BLaER1 (cell line): ENCODE measurements around the gene CYFIP1.

Experiments used
- H3K27ac ChIP-seq: shearing (Covaris generic); formaldehyde crosslinking; 2 replicates; pipeline ENCODE4 v1.8.1; 2022
- H3K27me3 ChIP-seq: shearing (Covaris generic); formaldehyde crosslinking; 2 replicates; pipeline ENCODE4 v1.8.1; 2022
- H3K36me3 ChIP-seq: shearing (Covaris generic); formaldehyde crosslinking; 2 replicates; pipeline ENCODE4 v1.8.1; 2022
- H3K4me1 ChIP-seq: shearing (Covaris generic); formaldehyde crosslinking; 2 replicates; pipeline ENCODE4 v1.8.1; 2022
- H3K4me2 ChIP-seq: shearing (Covaris generic); formaldehyde crosslinking; 2 replicates; pipeline ENCODE4 v1.8.1; 2022
- H3K4me3 ChIP-seq: shearing (Covaris generic); formaldehyde crosslinking; 2 replicates; pipeline ENCODE4 v1.8.1; 2022
- H3K9ac ChIP-seq: shearing (Covaris generic); formaldehyde crosslinking; 2 replicates; pipeline ENCODE4 v1.8.1; 2022
- H3K9me3 ChIP-seq: shearing (Covaris generic); formaldehyde crosslinking; 2 replicates; pipeline ENCODE4 v1.8.1; 2022
- H4K20me1 ChIP-seq: shearing (Covaris generic); formaldehyde crosslinking; 2 replicates; pipeline ENCODE4 v1.8.1; 2022
- Cebpa-rat ChIP-seq: shearing (Covaris generic); IDR thresholded peaks from 2 replicates; pipeline ENCODE4 v1.8.1; 2022

The CYFIP1 gene

GRCh38 chr15:22895465-22896190 is 84.5 kb downstream of the CYFIP1 start:
- peaks cover 94% of the 10 kb centered on the region for H3K36me3 ChIP-seq
- peaks cover 14% of the 10 kb centered on the region for H3K4me1 ChIP-seq
- no peak overlapping the region for H3K4me3 ChIP-seq
- no peak overlapping the region for H3K9ac ChIP-seq
- H3K4me2 ChIP-seq: no peak overlapping the region
- TF ChIP-seq Cebpa-rat: no peak
- H4K20me1 ChIP-seq: 0 out of 2 replicates have a peak, but pooled peaks cover 6% of the 10 kb centered on the region
- H3K27me3 ChIP-seq: no peaks in the 10 kb centered on the region
- no peak overlapping the region for H3K27ac ChIP-seq
- no peaks in the 10 kb centered on the region for H3K9me3 ChIP-seq

GRCh38 chr15:22893881-22894280 is 86.3 kb downstream of the CYFIP1 start:
- Histone ChIP-seq H3K36me3 (peaks cover 94% of the 10 kb centered on the region), H3K9ac (no peak overlapping the region), H3K27me3 (no peaks in the 10 kb centered on the region), H3K4me3 (no peak overlapping the region), H3K27ac (no peak overlapping the region), H4K20me1 (0 out of 2 replicates have a peak, but pooled peaks cover 6% of the 10 kb centered on the region), H3K4me2 (no peak overlapping the region), H3K4me1 (peaks cover 3% of the 10 kb centered on the region; the same call in 1 of the 2 replicates), H3K9me3 (no peaks in the 10 kb centered on the region)
- no peak for TF ChIP-seq Cebpa-rat

GRCh38 chr15:22893081-22893480 is 87.1 kb downstream of the CYFIP1 start:
- no peak overlapping the region for H3K4me2 ChIP-seq
- H3K9ac ChIP-seq: no peak overlapping the region
- peaks cover 94% of the 10 kb centered on the region for H3K36me3 ChIP-seq
- H3K4me1 ChIP-seq: 0 out of 2 replicates have a peak, but pooled peaks cover 3% of the 10 kb centered on the region
- no peak for TF ChIP-seq Cebpa-rat
- H3K4me3 ChIP-seq: no peak overlapping the region
- H3K27ac ChIP-seq: no peak overlapping the region
- no peaks in the 10 kb centered on the region for H3K9me3 ChIP-seq
- no peaks in the 10 kb centered on the region for H3K27me3 ChIP-seq
- 0 out of 2 replicates have a peak, but pooled peaks cover 6% of the 10 kb centered on the region for H4K20me1 ChIP-seq

- Histone ChIP-seq H3K9me3 (no peaks in the 10 kb centered on the region), H3K4me2 (no peak overlapping the region), H3K4me1 (0 out of 2 replicates have a peak, but pooled peaks cover 3% of the 10 kb centered on the region), H4K20me1 (peaks cover 6% of the 10 kb centered on the region; the same call in 1 of the 2 replicates), H3K4me3 (no peak overlapping the region), H3K27ac (no peak overlapping the region), H3K36me3 (peaks cover 94% of the 10 kb centered on the region), H3K9ac (no peak overlapping the region), H3K27me3 (no peaks in the 10 kb centered on the region)
- TF ChIP-seq Cebpa-rat: no peak
These were observed 87.8 kb downstream of the CYFIP1 start for GRCh38 chr15:22892333-22892732.

GRCh38 chr15:22891426-22892210 is 88.5 kb downstream of the CYFIP1 start:
- Histone ChIP-seq H3K27me3 (no peaks in the 10 kb centered on the region), H3K4me1 (0 out of 2 replicates have a peak, but pooled peaks cover 3% of the 10 kb centered on the region), H3K36me3 (peaks cover 94% of the 10 kb centered on the region), H4K20me1 (peaks cover 6% of the 10 kb centered on the region; the same call in 1 of the 2 replicates), H3K27ac (no peak overlapping the region; the same call in 1 of the 2 replicates), H3K9ac (no peak overlapping the region), H3K4me3 (no peak overlapping the region), H3K9me3 (no peaks in the 10 kb centered on the region), H3K4me2 (no peak overlapping the region)
- TF ChIP-seq Cebpa-rat: no peak

- no peaks in the 10 kb centered on the region for H3K9me3 ChIP-seq
- no peak overlapping the region for H3K4me3 ChIP-seq
- no peak overlapping the region for H3K4me2 ChIP-seq
- no peak for TF ChIP-seq Cebpa-rat
- peaks cover 93% of the 10 kb centered on the region for H3K36me3 ChIP-seq
- H3K9ac ChIP-seq: no peak overlapping the region
- no peaks in the 10 kb centered on the region for H3K27me3 ChIP-seq
- H4K20me1 ChIP-seq: peaks cover 6% of the 10 kb centered on the region; the same call in 1 of the 2 replicates
- no peak overlapping the region for H3K27ac ChIP-seq
- H3K4me1 ChIP-seq: 0 out of 2 replicates have a peak, but pooled peaks cover under 1% of the 10 kb centered on the region
These were observed 89.9 kb downstream of the CYFIP1 start for GRCh38 chr15:22890296-22890695.

- Histone ChIP-seq H4K20me1 (peaks cover 6% of the 10 kb centered on the region; the same call in 1 of the 2 replicates), H3K4me3 (no peak overlapping the region), H3K4me1 (no peaks in the 10 kb centered on the region), H3K27me3 (no peaks in the 10 kb centered on the region), H3K9me3 (no peaks in the 10 kb centered on the region), H3K9ac (no peak overlapping the region), H3K27ac (no peak overlapping the region), H3K36me3 (peaks cover 97% of the 10 kb centered on the region), H3K4me2 (no peak overlapping the region)
- TF ChIP-seq Cebpa-rat: no peak
These were observed 90.9 kb downstream of the CYFIP1 start for GRCh38 chr15:22889146-22889818.

- Histone ChIP-seq H3K36me3 (peaks cover 97% of the 10 kb centered on the region), H3K9me3 (no peaks in the 10 kb centered on the region), H3K27ac (no peak overlapping the region), H3K4me3 (no peak overlapping the region), H3K9ac (no peak overlapping the region), H4K20me1 (peaks cover 6% of the 10 kb centered on the region; the same call in 1 of the 2 replicates), H3K4me2 (no peak overlapping the region), H3K27me3 (no peaks in the 10 kb centered on the region), H3K4me1 (no peaks in the 10 kb centered on the region)
- no peak for TF ChIP-seq Cebpa-rat
These were observed 91.9 kb downstream of the CYFIP1 start for GRCh38 chr15:22888120-22888859.
